ENCODE data around the gene DNAH7. TPM values are rescaled to one million over a fixed set of nuclear protein-coding genes. Genes with fewer than 3 reads are reported as not detected.

DNAH7 gene
- total and polyA plus RNA-seq, 2 of the 8 experiments (the other 6 are each of a cell fraction or from before 2014, with no cell fraction given): 0.07 to 0.08 TPM

GRCh38 chr2:195722075-195722474, 346.6 kb downstream of the DNAH7 start:
- H2BK20ac ChIP-seq (ENCODE audit: low read length): no peak overlapping the region
- no peak overlapping the region for H3K14ac ChIP-seq (ENCODE audit: insufficient read length)
- DNase-seq (ENCODE audit: low read depth in 1 of 2, low spot score in 2 of 2) (no peak), FAIRE-seq (no peak)
- H2AK5ac ChIP-seq (ENCODE audit: low read depth, low read length): no peak overlapping the region
- no peaks in the 10 kb centered on the region; a peak in 1 of 4 replicates for H3K79me2 ChIP-seq (ENCODE audit: control insufficient read depth in 1 of 2, insufficient read depth in 2 of 2, low read length in 2 of 2)
- WGBS, 2 experiments (ENCODE audit: extremely low coverage in 1 of 2, insufficient coverage in 1 of 2, insufficient read length in 1 of 2, insufficient replicate concordance in 2 of 2, low coverage in 1 of 2, low lambda C conversion rate in 2 of 2, missing lambda C conversion rate in 1 of 2): 100% methylated on average over 1 of the region's 1 CpG; no CpG with 5 or more reads in 1 of the 2 experiments
- no peak overlapping the region for H2BK12ac ChIP-seq (ENCODE audit: low read depth, low read length)
- POLR2A ChIA-PET (ENCODE audit: partially characterized antibody): interaction anchor here (0.8 kb wide), 1 partner anchor 53 kb away, joined by 3 read pairs; no protein-coding TSS in a partner anchor
- H3K4ac ChIP-seq (replicated peaks; ENCODE audit: insufficient read length, low read depth, low read length): no peak overlapping the region
- no peak overlapping the region for H4K5ac ChIP-seq (ENCODE audit: insufficient read length, low read depth, low read length)
- no peaks in the 10 kb centered on the region for H3K23me2 ChIP-seq (ENCODE audit: low read depth, low read length)
- H2BK120ac ChIP-seq (replicated peaks; ENCODE audit: low read depth, low read length): no peak overlapping the region
- H3K9ac ChIP-seq (replicated peaks in 1 of 4; ENCODE audit: extremely low read depth in 1 of 4, low read depth in 3 of 4, low read length in 3 of 4): no peak overlapping the region
- H3K4me3 ChIP-seq (ENCODE audit: extremely low read depth in 1 of 4, insufficient read depth in 2 of 4, low read depth in 3 of 4, low read length in 4 of 4): no peak overlapping the region
- no peak overlapping the region for H4K91ac ChIP-seq (replicated peaks; ENCODE audit: insufficient read length, low read length)
- no peaks in the 10 kb centered on the region for H4K20me1 ChIP-seq (replicated peaks in 1 of 2; ENCODE audit: control insufficient read depth in 1 of 2, insufficient read depth in 2 of 2, low read length in 2 of 2)
- H3K4me1 ChIP-seq (replicated peaks in 1 of 4; ENCODE audit: control insufficient read depth in 3 of 4, insufficient read depth in 4 of 4, low read length in 3 of 4): 0 out of 7 replicates have a peak, but pooled peaks cover 0 to 4% (median 0%) of the 10 kb centered on the region in 4 experiments
- H3K27ac ChIP-seq (ENCODE audit: low read depth, low read length): no peak overlapping the region
- no peak overlapping the region for H2AFZ ChIP-seq (ENCODE audit: low read length)
- H3K36me3 ChIP-seq (ENCODE audit: control insufficient read depth in 2 of 4, insufficient read depth in 4 of 4, low read length in 3 of 4): peaks cover 2 to 50% (median 16%) of the 10 kb centered on the region in 4 experiments; a peak in 7 of 8 replicates
- H3K56ac ChIP-seq (replicated peaks; ENCODE audit: insufficient read length, low read depth, low read length): no peak overlapping the region
- H2BK15ac ChIP-seq (ENCODE audit: low read length): no peak overlapping the region
- CTCF ChIA-PET (ENCODE audit: partially characterized antibody): interaction anchor here (0.7 to 1.2 kb wide), 2 partner anchors 218 to 345 kb away, joined by 3 read pairs; no protein-coding TSS in a partner anchor
- no peak overlapping the region for H3K18ac ChIP-seq (ENCODE audit: extremely low read depth, low read length)
- no peak overlapping the region for H2BK5ac ChIP-seq (ENCODE audit: low read depth, low read length)
- no peaks in the 10 kb centered on the region for H3K27me3 ChIP-seq (replicated peaks in 1 of 4; ENCODE audit: control insufficient read depth in 3 of 4, extremely low read depth in 1 of 4, insufficient read depth in 3 of 4, low read length in 3 of 4)
- H3K4me2 ChIP-seq (ENCODE audit: insufficient read depth in 1 of 2, low read depth in 2 of 2, low read length in 2 of 2): no peak overlapping the region
- no peak overlapping the region for H4K8ac ChIP-seq (ENCODE audit: extremely low read depth, insufficient read depth, low read length)
- H3K9me3 ChIP-seq (ENCODE audit: insufficient read depth in 2 of 2, low read depth in 1 of 2, low read length in 1 of 2): no peaks in the 10 kb centered on the region
- H3K23ac ChIP-seq (ENCODE audit: insufficient read length): no peak overlapping the region
- H3K79me1 ChIP-seq (ENCODE audit: low read depth, low read length): no peaks in the 10 kb centered on the region
- no peak for TF ChIP-seq RBBP5 (IDR thresholded peaks at IDR 0.05; ENCODE audit: borderline replicate concordance, low read depth, low read length)
- no peak for TF ChIP-seq EGR1 (IDR thresholded peaks at IDR 0.05; ENCODE audit: borderline replicate concordance, low read depth, low read length)
- no peak for TF ChIP-seq POLR2AphosphoS5 (IDR thresholded peaks at IDR 0.05; ENCODE audit: low read depth, low read length)
- no peak for TF ChIP-seq SIX5 (IDR thresholded peaks at IDR 0.05; ENCODE audit: low read depth, low read length)
- TF ChIP-seq CTBP2 (IDR thresholded peaks at IDR 0.05; ENCODE audit: borderline replicate concordance, insufficient read depth, insufficient read length, low read length): no peak
- no peak for TF ChIP-seq MAFK (IDR thresholded peaks at IDR 0.05; ENCODE audit: low read depth, low read length)
- no peak for TF ChIP-seq TBP (IDR thresholded peaks at IDR 0.05; ENCODE audit: low read depth, low read length)
- no peak for TF ChIP-seq EP300 (IDR thresholded peaks at IDR 0.05; ENCODE audit: borderline replicate concordance in 1 of 2, low read depth in 2 of 2, low read length in 2 of 2)
- no peak for TF ChIP-seq JUND (IDR thresholded peaks at IDR 0.05; ENCODE audit: low read length)
- TF ChIP-seq SAP30 (IDR thresholded peaks at IDR 0.05; ENCODE audit: insufficient read depth, insufficient replicate concordance, low read length): no peak
- TF ChIP-seq E2F6 (IDR thresholded peaks at IDR 0.05): no peak
- TF ChIP-seq YY1 (IDR thresholded peaks at IDR 0.05; ENCODE audit: low read depth, low read length): no peak
